Right renal cortex interstitium (tissue), 3 donors: ENCODE measurements around the gene NCAPG2. TPM values are rescaled to one million over a fixed set of nuclear protein-coding genes. Genes with fewer than 3 reads are reported as not detected.

Experiments used
- DNase-seq, 3 donors: peaks; one replicate each; pipeline ENCODE4 v3.0.0-alpha.2; 2013; ENCODE audit warnings: low read depth in 3 of 3, low spot score in 2 of 3
- polyA plus RNA-seq, 3 donors: library from polyadenylated mRNA; unstranded; fragments of 120-200 nt; gene quantifications; one replicate each; pipeline ENCODE4 v1.2.1, GENCODE V29; 2013; ENCODE audit not compliant: insufficient read length in 3 of 3

The NCAPG2 gene, protein sequence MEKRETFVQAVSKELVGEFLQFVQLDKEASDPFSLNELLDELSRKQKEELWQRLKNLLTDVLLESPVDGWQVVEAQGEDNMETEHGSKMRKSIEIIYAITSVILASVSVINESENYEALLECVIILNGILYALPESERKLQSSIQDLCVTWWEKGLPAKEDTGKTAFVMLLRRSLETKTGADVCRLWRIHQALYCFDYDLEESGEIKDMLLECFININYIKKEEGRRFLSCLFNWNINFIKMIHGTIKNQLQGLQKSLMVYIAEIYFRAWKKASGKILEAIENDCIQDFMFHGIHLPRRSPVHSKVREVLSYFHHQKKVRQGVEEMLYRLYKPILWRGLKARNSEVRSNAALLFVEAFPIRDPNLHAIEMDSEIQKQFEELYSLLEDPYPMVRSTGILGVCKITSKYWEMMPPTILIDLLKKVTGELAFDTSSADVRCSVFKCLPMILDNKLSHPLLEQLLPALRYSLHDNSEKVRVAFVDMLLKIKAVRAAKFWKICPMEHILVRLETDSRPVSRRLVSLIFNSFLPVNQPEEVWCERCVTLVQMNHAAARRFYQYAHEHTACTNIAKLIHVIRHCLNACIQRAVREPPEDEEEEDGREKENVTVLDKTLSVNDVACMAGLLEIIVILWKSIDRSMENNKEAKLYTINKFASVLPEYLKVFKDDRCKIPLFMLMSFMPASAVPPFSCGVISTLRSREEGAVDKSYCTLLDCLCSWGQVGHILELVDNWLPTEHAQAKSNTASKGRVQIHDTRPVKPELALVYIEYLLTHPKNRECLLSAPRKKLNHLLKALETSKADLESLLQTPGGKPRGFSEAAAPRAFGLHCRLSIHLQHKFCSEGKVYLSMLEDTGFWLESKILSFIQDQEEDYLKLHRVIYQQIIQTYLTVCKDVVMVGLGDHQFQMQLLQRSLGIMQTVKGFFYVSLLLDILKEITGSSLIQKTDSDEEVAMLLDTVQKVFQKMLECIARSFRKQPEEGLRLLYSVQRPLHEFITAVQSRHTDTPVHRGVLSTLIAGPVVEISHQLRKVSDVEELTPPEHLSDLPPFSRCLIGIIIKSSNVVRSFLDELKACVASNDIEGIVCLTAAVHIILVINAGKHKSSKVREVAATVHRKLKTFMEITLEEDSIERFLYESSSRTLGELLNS
- polyA plus RNA-seq, result 10 to 100 TPM; 24.2 to 26.2 (median 25.7) TPM

DNA sequence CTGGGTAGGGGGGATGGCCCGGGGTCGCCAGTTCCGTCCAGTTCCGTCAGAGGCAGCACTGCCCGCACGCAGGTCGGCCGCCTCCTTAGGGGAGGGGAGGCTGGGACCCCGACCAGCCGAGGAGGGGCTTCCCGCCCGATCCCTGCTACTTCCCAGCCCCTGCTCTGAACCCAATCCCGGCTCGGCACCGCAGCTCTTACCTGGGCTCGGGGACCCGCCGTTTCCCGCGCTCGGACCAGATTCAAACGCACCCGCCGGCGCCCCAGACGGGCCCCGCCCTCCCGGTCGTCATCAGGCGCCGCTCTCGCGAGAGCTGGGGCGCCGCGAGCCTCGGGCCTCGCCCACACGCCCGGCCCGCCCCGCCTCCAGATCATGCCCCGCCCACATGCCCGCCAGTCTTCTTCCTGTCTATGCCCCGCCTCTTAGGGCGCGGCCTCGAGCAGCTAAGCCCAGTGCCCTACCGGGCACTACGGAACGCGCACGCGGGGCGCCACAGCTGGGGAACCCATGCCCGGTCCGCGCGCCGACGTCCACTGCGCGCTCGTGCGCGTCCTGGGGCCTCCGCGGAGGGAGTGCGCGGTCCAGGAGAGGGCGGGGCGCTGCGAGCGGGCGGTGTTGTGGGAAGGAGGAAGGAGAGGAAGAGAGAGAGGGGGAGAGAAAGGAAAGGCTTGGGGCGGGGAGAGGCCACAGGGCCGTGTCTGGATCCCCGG is at the start of gene NCAPG2:
Gene NCAPG2, minus strand, starts transcription at position 281 of the 710 bp plus-strand sequence. CDS start 2,905 bp downstream, outside the sequence.
- DNase-seq, result peak; percentile 84 to 95 (median 91)

DNA sequence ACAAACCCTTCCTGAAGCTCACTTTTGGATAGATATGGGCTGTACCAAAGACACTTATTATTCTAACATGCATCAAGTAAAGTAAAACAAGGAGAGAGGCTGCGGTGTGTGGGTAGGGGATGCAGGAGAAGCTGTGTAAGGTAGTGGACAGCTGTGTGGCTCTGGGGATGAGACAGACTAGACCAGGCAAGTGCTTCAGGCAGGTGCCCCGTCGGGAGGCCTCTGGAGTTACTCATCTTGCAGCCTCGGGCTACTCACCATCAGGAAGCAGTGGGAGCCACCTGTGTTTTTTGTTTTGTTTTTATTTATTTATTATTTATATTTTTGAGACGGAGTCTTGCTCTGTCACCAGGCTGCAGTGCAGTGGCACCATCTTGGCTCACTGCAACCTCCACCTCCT is 49.3 kb upstream of the NCAPG2 start:
- DNase-seq, result no peak

DNA sequence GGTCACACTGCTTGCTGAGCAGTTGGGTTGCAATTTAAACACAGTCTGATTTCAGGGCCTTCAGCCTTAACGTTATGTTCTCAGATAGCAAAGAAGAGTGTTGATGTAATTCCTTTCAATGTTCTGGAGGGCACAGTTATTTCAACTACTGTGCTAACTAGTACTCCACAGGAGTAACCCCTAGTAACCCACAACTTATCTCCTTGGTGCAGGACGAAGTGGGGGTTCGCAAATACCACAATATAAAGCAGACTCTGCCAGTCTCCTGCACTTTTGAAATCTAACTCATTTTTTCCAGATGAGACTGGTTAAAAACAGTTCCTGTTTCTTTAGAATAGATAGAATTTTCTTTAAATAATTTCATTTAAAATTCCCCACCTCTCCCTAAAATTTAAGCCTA is 47.1 kb upstream of the NCAPG2 start:
- no peak for DNase-seq

DNA sequence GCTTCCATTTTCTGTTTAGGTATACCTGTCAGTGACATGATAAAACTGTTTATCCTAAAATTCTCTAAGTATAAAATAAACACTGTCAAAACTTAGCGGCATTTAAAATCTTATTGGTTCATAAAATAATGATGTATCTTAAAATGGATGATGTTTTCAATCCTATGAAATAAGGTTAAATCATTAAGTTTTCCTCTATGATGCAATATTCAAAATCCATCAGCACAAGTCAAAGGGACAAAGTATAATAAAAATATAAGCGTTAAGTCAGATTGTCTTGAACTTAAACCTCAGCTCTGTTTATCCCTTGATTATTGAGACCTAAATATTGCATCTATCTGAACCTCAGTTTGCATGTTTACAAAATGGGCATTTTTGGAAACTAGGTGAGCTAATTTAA is 46.6 kb upstream of the NCAPG2 start:
- no peak for DNase-seq

DNA sequence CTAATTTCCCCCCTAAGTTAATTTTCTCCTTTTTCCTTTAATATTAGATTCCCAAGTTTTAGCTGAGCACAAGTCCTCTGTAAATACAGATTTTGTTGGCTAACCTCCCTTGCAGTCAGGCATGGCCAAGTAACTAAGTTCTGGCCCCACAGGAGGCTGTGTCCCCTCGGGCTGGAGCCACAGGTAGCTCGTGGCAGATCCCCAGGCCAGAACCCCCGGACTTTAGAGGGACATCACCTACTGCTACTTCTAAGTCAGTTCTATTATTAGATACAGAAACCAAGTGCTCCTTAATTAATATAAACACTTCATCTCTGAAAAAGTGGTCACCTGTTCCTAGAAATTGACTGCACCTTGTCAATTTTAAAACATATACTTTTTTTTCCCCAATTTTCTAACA is 46.1 kb upstream of the NCAPG2 start:
- no peak for DNase-seq

DNA sequence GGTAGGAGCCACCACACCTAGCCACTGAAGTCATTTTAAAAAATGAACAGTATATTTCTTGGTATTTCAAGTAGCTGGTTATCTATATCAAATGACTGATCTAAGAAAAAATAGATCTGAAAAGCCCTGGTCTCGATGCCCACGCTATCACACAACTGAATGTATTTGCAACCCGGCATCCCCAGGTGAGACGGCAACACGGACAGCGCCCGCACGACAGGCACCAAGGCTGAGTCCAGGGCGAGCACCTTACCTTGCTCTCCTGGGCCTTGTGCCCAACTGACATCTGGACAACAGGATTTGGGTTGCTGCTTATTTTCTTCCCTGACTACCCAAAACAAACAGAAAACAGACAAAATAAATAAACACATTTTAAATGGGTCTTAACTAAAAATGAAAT is 44.8 kb upstream of the NCAPG2 start:
- DNase-seq, result no peak

DNA sequence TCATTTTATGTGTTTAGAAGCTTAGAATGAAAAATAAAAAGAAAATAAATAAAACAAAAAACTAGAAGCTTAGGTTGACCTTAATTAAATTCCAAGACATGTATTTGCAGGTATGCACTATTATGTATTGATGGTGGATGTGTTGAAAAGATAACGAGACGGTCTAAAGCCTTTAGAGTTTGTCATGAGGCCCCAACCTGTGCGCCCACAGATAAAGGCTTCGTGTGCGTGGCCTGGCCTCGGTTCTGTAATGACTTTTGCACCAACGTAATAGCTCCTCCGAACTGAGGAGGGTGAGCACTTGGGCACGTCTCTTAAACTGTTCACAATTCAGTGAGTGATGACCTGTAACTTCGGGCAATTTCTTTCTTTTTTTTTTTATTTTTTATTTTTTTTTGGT is 43.7 kb upstream of the NCAPG2 start:
- DNase-seq, result no peak

DNA sequence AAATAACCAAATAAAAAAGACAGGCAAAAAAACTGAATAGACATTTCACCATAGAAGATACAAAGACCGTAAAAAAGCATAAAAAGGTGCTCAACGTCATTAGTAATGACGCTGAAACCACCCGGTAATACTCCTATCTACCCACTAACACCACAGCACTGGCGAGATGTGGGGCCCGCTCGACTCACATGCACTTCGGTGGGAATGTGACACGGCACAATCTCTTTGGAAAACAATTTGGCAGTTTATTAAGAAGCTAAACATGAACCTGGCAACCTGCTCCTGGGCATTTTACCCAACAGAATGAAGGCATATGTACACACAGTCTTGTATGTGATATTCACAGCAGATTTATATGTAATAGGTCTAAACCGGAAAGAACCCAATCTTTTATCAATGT is 42.8 kb upstream of the NCAPG2 start:
- DNase-seq, result no peak

DNA sequence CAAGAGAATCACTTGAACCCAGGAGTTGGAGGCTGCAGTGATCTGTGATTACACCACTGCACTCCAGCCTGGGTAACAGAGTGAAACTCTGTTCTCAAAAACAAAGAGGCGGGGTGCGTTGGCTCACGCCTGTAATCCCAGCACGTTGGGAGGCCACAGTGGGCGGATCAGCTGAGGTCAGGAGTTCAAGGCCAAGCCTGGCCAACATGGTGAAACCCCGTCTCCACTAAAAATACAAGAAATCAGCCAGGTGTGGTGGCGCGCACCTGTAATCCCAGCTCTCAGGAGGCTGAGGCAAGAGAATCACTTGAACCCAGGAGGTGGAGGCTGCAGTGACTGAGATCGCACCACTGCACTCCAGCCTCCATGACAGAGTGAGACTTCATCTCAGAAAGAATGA is 42.4 kb upstream of the NCAPG2 start:
- DNase-seq, result no peak

DNA sequence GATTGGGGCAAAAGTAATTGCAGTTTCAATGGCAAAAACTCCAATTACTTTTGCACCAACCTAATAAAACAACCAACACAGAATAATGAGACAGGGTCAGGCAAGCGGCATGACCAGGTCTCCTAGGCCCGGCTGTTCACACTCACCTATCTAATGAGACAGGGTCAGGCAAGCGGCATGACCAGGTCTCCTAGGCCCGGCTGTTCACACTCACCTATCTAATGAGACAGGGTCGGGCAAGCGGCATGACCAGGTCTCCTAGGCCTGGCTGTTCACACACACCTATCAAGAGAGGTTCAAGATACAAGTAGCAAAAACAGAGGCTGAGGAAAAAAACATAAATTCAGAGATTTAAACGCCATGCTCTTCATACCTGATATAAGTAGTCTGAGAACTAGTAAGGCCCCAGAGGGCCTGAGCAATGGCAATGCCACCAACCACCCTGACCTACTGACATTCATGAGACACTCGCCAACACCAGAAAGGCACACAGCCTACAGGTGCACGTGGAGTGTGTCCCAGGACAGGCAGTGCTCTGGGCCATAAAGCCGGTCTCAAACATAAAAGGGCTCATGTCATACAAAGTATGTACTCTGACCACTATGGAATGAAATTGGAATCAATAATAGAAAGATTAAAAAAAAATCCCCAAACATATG is 40.6 kb upstream of the NCAPG2 start:
- DNase-seq, result no peak

DNA sequence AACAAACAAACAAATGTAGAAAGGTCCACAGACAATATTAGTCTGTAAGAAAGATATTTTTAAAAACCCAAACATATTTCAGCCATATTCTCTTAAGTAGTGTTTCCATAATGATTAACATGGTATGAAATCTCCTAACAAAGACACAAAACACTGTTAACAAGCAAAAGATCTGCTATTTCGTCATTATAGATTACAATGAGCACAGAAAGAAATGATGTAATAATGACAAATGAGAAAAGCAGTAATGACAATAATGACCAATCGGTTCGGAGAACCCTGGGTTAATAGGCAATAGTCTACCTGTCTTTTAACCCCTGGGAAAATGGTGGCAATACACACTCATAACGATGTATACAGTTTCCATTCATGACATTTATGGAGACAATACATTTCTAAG is 39.5 kb upstream of the NCAPG2 start:
- DNase-seq, result no peak

DNA sequence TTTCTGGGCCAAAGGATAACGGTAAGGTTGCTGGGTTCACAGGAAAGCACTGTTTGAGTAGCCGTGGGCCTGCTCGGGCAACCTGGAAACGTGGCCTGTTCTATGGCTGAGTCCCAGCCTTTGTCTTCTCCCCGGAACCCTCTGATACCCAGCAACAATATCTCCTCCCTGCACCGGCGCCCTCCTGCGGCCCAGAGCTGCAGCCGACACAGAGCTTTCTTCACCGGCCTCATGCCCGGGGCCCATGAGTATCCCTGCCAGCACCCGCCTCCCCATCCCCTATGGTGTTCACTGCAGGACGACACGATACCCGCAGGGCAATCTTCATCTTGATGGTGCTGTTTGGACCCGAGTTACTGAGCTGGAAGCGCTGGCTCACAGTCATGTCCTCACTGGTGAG is 38.6 kb upstream of the NCAPG2 start:
- no peak for DNase-seq

DNA sequence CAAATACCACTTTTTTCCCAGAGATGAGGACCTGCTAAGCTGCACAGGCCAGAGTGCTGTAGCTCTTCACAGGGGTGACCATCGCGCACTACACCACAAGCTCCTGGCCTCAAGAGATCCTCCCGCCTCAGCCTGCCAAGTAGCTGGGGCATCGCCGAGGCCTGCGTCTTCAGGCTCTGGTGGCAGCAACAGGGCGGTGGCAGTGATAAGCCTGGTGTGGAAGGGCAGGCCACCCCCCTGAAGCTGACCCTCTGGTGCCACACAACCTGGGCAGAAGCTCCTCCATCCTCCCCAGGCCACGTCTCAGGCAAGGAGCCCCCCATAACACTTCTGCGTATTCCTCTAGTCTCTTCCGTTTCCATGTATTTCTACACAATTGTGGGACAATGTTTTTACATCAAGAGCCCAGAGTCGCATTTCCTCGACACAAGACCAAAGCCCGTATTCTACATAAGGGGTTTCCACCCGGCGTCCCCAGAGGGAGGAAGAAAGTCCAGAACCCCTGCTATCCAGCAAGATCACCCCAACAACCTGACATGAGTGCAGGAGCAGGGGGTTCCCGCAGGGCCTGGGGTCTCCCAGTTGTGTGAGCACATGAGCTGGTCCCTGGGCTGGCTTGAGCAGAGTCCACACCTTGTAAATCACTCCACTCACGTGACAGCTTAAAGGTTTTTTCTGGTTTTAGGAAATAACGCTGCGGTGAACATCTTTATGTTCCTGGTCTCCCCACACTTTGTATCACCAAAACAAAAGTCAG is 37.6 kb upstream of the NCAPG2 start:
- no peak for DNase-seq

DNA sequence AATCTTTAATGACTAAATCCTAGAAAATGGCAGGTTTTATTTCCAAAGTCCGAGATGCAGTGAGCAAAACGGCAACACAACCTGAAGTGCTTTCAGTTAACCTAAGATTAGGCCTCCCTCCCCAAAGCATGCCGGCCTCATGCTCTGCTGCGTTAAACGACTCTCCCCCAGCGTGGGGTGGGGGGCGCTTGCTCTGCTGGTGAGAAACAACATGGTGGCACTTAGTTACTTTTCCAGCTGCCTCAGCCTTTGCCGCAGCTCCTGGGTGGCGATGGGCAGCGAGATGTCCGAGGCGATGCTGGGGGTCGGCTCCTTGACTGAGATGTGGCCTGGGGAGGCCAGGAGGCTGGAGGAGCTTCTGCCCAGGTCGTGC is 36.7 kb upstream of the NCAPG2 start:
- no peak for DNase-seq

DNA sequence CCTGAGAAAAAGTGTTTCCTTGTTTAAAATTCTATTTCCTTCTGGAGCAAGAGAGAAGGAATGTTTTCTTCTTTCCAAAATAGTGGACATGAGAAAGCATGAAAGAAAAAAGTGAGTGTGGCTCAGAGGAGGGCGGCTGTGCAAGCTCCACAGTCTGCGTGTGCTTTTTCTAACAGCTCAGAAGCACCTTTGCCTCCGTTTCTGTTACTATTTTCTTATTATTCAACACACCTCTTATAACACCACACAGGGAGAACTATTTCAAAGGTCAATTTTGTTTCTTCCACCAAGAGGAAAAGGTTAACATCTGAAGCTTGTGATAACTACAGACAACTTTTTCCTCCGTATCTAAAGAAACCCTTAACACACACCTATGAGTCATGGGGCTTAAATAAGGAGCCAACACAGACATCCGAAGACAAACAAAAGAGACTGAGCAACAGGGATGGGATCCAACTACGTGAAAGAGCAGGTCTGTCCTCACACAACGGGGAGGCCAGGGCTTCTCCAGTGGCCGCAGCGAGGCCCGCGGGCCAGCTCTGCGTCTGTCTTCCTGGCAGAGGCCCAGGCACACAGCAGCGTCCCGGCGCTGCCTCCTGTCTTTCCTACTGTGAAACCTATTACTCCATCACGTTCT is 36.2 kb upstream of the NCAPG2 start:
- no peak for DNase-seq

DNA sequence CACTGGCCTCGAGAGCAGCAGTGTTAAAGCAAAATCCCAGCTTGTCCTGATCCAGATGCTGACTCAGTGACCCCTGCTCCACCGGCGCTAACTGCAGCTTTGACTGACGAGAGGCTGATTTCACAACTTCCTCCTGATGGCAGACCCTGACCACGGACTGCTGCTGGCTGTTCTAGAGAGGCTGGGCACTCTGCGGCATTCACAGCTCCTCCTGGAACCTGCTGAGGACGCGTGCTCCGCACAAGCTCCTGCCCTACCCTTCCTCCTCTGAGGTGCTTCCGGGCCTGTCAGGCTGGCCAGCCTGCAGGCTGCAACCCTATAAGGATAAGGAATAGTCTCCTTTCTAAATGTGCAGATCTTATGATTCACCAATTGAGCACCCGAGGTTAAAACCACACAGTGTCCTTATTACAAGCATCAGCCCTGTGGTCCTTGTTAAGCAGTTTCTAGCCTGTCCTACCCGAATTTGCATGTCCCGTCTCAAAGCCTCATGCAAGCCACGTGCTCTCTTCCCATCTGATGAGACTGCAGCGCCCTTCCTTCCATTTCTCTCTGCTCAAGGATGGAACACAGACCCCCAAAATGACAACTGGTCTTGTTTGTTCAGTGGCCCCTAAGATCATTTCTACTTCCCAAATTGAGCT is 35.5 kb upstream of the NCAPG2 start:
- DNase-seq, result no peak

DNA sequence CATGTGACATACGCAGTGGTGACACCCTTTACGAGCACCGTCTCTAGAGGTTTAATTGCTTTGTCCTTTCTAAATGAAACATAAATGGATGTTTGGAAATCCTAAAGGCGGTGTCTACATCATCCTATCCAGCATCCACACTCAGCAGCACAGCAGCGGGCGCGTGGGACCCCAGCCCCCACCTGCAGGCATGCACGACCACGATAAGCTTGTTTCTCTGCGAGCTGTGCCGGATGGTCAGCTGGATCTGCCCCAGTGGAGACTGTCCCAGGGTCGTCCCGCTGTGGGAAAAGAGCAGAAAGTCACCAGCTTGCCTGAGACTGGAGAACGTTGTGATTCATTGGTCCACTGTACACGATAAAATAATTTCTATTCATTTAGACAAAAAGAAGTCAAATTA is 34.2 kb upstream of the NCAPG2 start:
- DNase-seq, result no peak

DNA sequence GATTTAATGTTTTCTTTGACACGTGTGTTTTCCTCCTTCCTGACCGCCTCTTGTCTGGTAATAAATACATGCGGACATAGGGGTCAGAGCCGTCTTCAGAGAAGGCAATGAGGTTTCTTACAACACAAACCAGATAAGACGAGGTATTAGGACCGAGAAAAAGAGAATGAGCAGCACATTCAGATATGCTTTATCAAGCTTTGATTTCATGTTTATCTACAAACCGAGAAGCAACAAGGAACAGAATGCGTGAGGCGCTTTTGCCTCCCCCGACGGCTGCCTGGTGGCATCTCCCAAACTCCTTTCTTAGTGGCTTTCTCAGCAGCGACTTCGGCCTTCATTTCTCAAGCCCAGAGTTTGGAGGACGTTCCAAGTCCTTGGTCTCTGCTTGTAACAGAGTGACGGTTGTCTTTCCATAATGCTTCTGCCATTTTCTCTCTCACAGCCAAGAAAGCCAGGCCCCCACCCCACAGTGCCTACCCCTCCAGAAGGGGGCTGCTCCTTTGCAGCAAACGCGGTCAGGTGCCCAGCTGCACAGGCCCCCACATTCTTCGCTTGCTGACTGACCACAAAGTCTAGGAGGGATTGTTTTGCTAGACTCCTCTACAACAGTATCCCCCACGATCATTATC is 32.6 kb upstream of the NCAPG2 start:
- DNase-seq, result no peak
